Mesenchymal stem cell (in vitro differentiated cells and primary cell): Measurements from ENCODE around the gene ADRA2A.

ENCODE experiments used
- DNase-seq: peaks from one replicate; pipeline ENCODE4 v3.0.0-alpha.2; 2013
- H2AFZ ChIP-seq: one replicate; pipeline ENCODE4 v1.6.1; 2013; ENCODE audit warnings: low read depth, mild to moderate bottlenecking, control low read depth, inconsistent platforms, low read length, moderate library complexity
- H2AK5ac ChIP-seq: 2 replicates; pipeline ENCODE4 v1.6.1; 2013; ENCODE audit warnings: low read length, moderate library complexity, mild to moderate bottlenecking, inconsistent platforms; ENCODE audit not compliant: severe bottlenecking
- H2BK120ac ChIP-seq: one replicate; pipeline ENCODE4 v1.6.1; 2013; ENCODE audit warnings: low read depth, mild to moderate bottlenecking, inconsistent platforms, low read length, moderate library complexity
- H2BK12ac ChIP-seq, 2 experiments: one replicate each; pipeline ENCODE4 v1.6.1; 2013; ENCODE audit warnings: inconsistent platforms in 2 of 2, low read length in 2 of 2, mild to moderate bottlenecking in 2 of 2, moderate library complexity in 2 of 2, control low read depth in 1 of 2
- H2BK15ac ChIP-seq: one replicate; pipeline ENCODE4 v1.6.1; 2013; ENCODE audit warnings: mild to moderate bottlenecking, low read depth, inconsistent platforms; ENCODE audit not compliant: poor library complexity, severe bottlenecking
- H2BK5ac ChIP-seq: 2 replicates; pipeline ENCODE4 v1.6.1; 2013; ENCODE audit warnings: low read depth, mild to moderate bottlenecking, low read length, control low read depth, inconsistent platforms; ENCODE audit not compliant: poor library complexity, severe bottlenecking
- H3K14ac ChIP-seq, 2 experiments: one replicate each; pipeline ENCODE4 v1.6.1; 2013; ENCODE audit warnings: inconsistent platforms in 2 of 2, low read length in 2 of 2, control low read depth in 1 of 2, mild to moderate bottlenecking in 1 of 2, moderate library complexity in 1 of 2
- H3K18ac ChIP-seq, 2 experiments: one replicate each; pipeline ENCODE4 v1.6.1; 2013; ENCODE audit warnings: inconsistent platforms in 2 of 2, low read length in 2 of 2, control low read depth in 1 of 2, low read depth in 1 of 2, mild to moderate bottlenecking in 1 of 2
- H3K23ac ChIP-seq, 2 experiments: one replicate each; pipeline ENCODE4 v1.6.1; 2013; ENCODE audit warnings: inconsistent platforms in 2 of 2, low read length in 2 of 2, mild to moderate bottlenecking in 2 of 2, moderate library complexity in 2 of 2, control low read depth in 1 of 2
- H3K27ac ChIP-seq: 2 replicates; pipeline ENCODE4 v1.5.1; 2013; ENCODE audit warnings: mild to moderate bottlenecking, moderate library complexity, low read length, control low read depth, inconsistent platforms; ENCODE audit not compliant: poor library complexity, severe bottlenecking
- H3K27me3 ChIP-seq, 2 experiments: 2 replicates each; pipeline versions ENCODE4 v1.6.1 to v1.7.0; 2013; ENCODE audit warnings: low read length in 2 of 2, mild to moderate bottlenecking in 2 of 2, moderate library complexity in 2 of 2, control low read depth in 1 of 2, inconsistent platforms in 1 of 2; ENCODE audit not compliant: control insufficient read depth in 1 of 2, insufficient read depth in 1 of 2
- H3K36me3 ChIP-seq, 2 experiments: 2 replicates each; pipeline versions ENCODE4 v1.6.1 to v1.7.0; 2013; ENCODE audit warnings: low read length in 2 of 2, control low read depth in 1 of 2, inconsistent platforms in 1 of 2, low read depth in 1 of 2, mild to moderate bottlenecking in 1 of 2; ENCODE audit not compliant: insufficient read depth in 2 of 2, control insufficient read depth in 1 of 2
- H3K4ac ChIP-seq, 2 experiments: one replicate each; pipeline ENCODE4 v1.6.1; 2013; ENCODE audit warnings: inconsistent platforms in 2 of 2, low read length in 2 of 2, mild to moderate bottlenecking in 2 of 2, moderate library complexity in 2 of 2, control low read depth in 1 of 2, low read depth in 1 of 2
- H3K4me1 ChIP-seq: 2 replicates; pipeline ENCODE4 v1.6.1; 2013; ENCODE audit warnings: low read depth, low read length, control low read depth; ENCODE audit not compliant: control insufficient read depth, insufficient read depth
- H3K4me2 ChIP-seq: 2 replicates; pipeline ENCODE4 v1.6.1; 2013; ENCODE audit warnings: low read length, mild to moderate bottlenecking, inconsistent platforms; ENCODE audit not compliant: poor library complexity, severe bottlenecking
- H3K4me3 ChIP-seq, 2 experiments: 2 replicates each; pipeline versions ENCODE4 v1.5.1 to v1.7.0; 2013; ENCODE audit warnings: low read length in 2 of 2, mild to moderate bottlenecking in 2 of 2, control low read depth in 1 of 2, low read depth in 1 of 2; ENCODE audit not compliant: insufficient read depth in 1 of 2
- H3K79me1 ChIP-seq: replicated peaks from 2 replicates; pipeline ENCODE4 v1.6.1; 2013; ENCODE audit warnings: mild to moderate bottlenecking, control low read depth, low read length, inconsistent platforms; ENCODE audit not compliant: poor library complexity, severe bottlenecking
- H3K9ac ChIP-seq: 2 replicates; pipeline ENCODE4 v1.7.0; 2013; ENCODE audit warnings: mild to moderate bottlenecking, low read length, moderate library complexity
- H3K9me3 ChIP-seq: 2 replicates; pipeline ENCODE4 v1.7.0; 2013; ENCODE audit warnings: mild to moderate bottlenecking, low read length; ENCODE audit not compliant: control insufficient read depth
- H4K8ac ChIP-seq: one replicate; pipeline ENCODE4 v1.6.1; 2013; ENCODE audit warnings: inconsistent platforms, mild to moderate bottlenecking, low read length, moderate library complexity
- H4K91ac ChIP-seq: one replicate; pipeline ENCODE4 v1.6.1; 2013; ENCODE audit warnings: mild to moderate bottlenecking, low read length, inconsistent platforms
- WGBS: methylation state at CpG from one replicate; pipeline ENCODE4 v1.1.7; 2013; ENCODE audit warnings: mixed read lengths; 5-methylcytosine and 5-hydroxymethylcytosine counted together

The ADRA2A gene

GRCh38 chr10:111107846-111108245 is 31.0 kb downstream of the ADRA2A start:
- no peak overlapping the region for H2BK5ac ChIP-seq
- no peak overlapping the region for H4K8ac ChIP-seq
- H4K91ac ChIP-seq = no peak overlapping the region
- no peak overlapping the region for H2AFZ ChIP-seq
- no peak overlapping the region for H3K9ac ChIP-seq
- no peak overlapping the region for H2BK120ac ChIP-seq
- no peak overlapping the region for H3K4ac ChIP-seq
- no peak overlapping the region for H3K14ac ChIP-seq
- no peak overlapping the region for H2AK5ac ChIP-seq
- no peak overlapping the region for H3K4me2 ChIP-seq
- H3K23ac ChIP-seq = no peak overlapping the region
- H3K27ac ChIP-seq = no peak overlapping the region
- H3K18ac ChIP-seq = no peak overlapping the region
- H3K36me3 ChIP-seq = no peaks in the 10 kb centered on the region
- peaks cover 0 to 29% of the 10 kb centered on the region in 2 experiments for H3K27me3 ChIP-seq
- DNase-seq = no peak
- H2BK12ac ChIP-seq = no peak overlapping the region
- H2BK15ac ChIP-seq = no peak overlapping the region
- H3K79me1 ChIP-seq = no peaks in the 10 kb centered on the region
- no peaks in the 10 kb centered on the region for H3K4me1 ChIP-seq
- no peaks in the 10 kb centered on the region for H3K9me3 ChIP-seq
- 71% methylated on average over 4 of the region's 4 CpGs for WGBS
- no peak overlapping the region for H3K4me3 ChIP-seq

GRCh38 chr10:111108441-111108840 is 31.6 kb downstream of the ADRA2A start:
- Histone ChIP-seq H2AFZ (no peak overlapping the region), H3K27ac (no peak overlapping the region), H3K27me3 (peaks cover 0 to 24% of the 10 kb centered on the region in 2 experiments), H3K9me3 (no peaks in the 10 kb centered on the region), H3K4me1 (no peaks in the 10 kb centered on the region), H4K8ac (no peak overlapping the region), H2BK120ac (no peak overlapping the region), H3K14ac (no peak overlapping the region), H3K4ac (no peak overlapping the region), H3K9ac (no peak overlapping the region), H4K91ac (no peak overlapping the region), H3K4me2 (no peak overlapping the region), H3K4me3 (no peak overlapping the region), H2AK5ac (no peak overlapping the region), H2BK15ac (no peak overlapping the region), H2BK12ac (no peak overlapping the region), H3K23ac (no peak overlapping the region), H3K36me3 (no peaks in the 10 kb centered on the region), H2BK5ac (no peak overlapping the region), H3K79me1 (no peaks in the 10 kb centered on the region), H3K18ac (no peak overlapping the region)
- 78% methylated on average over 4 of the region's 6 CpGs for WGBS
- DNase-seq = no peak

GRCh38 chr10:111109501-111110242 is 32.8 kb downstream of the ADRA2A start:
- Histone ChIP-seq H3K4me2 (no peak overlapping the region), H3K36me3 (no peaks in the 10 kb centered on the region), H3K4me3 (no peak overlapping the region), H2BK120ac (no peak overlapping the region), H2BK15ac (no peak overlapping the region), H4K91ac (no peak overlapping the region), H3K79me1 (no peaks in the 10 kb centered on the region), H3K23ac (no peak overlapping the region), H3K4me1 (peaks cover 2% of the 10 kb centered on the region), H3K27ac (no peak overlapping the region), H4K8ac (no peak overlapping the region), H3K14ac (no peak overlapping the region), H2AK5ac (no peak overlapping the region), H3K27me3 (peaks cover 0 to 17% of the 10 kb centered on the region in 2 experiments), H3K18ac (no peak overlapping the region), H3K4ac (no peak overlapping the region), H2BK5ac (no peak overlapping the region), H2AFZ (no peak overlapping the region), H3K9me3 (no peaks in the 10 kb centered on the region), H2BK12ac (no peak overlapping the region), H3K9ac (no peak overlapping the region)
- WGBS = 56% methylated on average over 6 of the region's 8 CpGs
- DNase-seq = peak; percentile 6

GRCh38 chr10:111110771-111111170 is 33.9 kb downstream of the ADRA2A start:
- no peak overlapping the region for H3K18ac ChIP-seq
- peaks cover 0 to 6% of the 10 kb centered on the region in 2 experiments for H3K27me3 ChIP-seq
- H2BK15ac ChIP-seq = no peak overlapping the region
- no peak overlapping the region for H4K91ac ChIP-seq
- H2AFZ ChIP-seq = no peak overlapping the region
- H3K4me2 ChIP-seq = no peak overlapping the region
- H3K27ac ChIP-seq = no peak overlapping the region
- 100% methylated on average over 2 of the region's 3 CpGs for WGBS
- no peak overlapping the region for H3K4ac ChIP-seq
- H4K8ac ChIP-seq = no peak overlapping the region
- H2BK120ac ChIP-seq = no peak overlapping the region
- no peak overlapping the region for H3K23ac ChIP-seq
- H3K14ac ChIP-seq = no peak overlapping the region
- peaks cover 2% of the 10 kb centered on the region for H3K4me1 ChIP-seq
- H3K36me3 ChIP-seq = no peaks in the 10 kb centered on the region
- H3K79me1 ChIP-seq = no peaks in the 10 kb centered on the region
- no peaks in the 10 kb centered on the region for H3K9me3 ChIP-seq
- H3K9ac ChIP-seq = no peak overlapping the region
- no peak overlapping the region for H2AK5ac ChIP-seq
- no peak for DNase-seq
- no peak overlapping the region for H2BK5ac ChIP-seq
- no peak overlapping the region for H2BK12ac ChIP-seq
- H3K4me3 ChIP-seq = no peak overlapping the region
